Activated T-helper 1 cell treated with anti-CD3 and anti-CD28 coated beads, Interleukin-2, amount 50 U/mL, for 16 hours (primary cell): ENCODE results near the gene SLC35A1.

Experiments used
- DNase-seq, 2 donors: peaks; one replicate each; pipeline ENCODE4 v3.0.0-alpha.2; 2020; ENCODE audit warnings: low read depth in 1 of 2, low spot score in 1 of 2

The SLC35A1 gene

GRCh38 chr6:87522686-87523085, 49.9 kb downstream of the SLC35A1 start:
- no peak for DNase-seq

GRCh38 chr6:87529221-87529620, 56.4 kb downstream of the SLC35A1 start:
- DNase-seq, result no peak

DNA sequence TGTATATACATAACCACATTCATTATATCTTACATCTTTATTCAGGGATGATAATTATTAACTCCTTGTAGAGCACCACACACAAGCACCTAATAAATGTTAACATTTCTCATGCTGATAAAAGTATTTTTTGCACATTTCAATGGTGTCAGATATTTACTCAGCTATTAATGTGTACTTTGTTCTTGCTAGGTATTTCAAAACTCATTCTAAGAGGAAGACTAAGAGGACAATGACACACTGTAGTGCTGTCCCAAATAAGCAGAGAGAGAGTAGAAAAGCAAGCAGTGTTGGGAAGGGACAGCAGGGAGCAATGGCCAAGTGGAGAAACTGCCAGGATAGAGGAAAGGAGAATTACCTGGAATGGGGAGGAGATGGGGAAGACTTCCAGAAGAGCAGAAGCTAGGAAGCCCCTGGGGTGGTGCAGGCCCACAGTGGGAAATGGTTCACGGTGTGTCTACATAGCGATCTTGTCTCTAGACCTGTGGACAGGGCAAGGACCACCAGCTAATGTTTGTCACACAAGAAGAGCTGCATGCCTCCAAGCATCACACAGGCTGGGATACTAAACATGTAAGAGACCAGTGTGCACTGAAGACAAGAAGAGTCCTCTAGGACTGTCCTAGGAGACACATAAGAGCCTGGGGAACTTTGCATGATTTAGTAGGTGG, 61.7 kb downstream of the SLC35A1 start:
- no peak for DNase-seq

- no peak for DNase-seq
Observed at GRCh38 chr6:87538510-87539260, 65.9 kb downstream of the SLC35A1 start.

DNA sequence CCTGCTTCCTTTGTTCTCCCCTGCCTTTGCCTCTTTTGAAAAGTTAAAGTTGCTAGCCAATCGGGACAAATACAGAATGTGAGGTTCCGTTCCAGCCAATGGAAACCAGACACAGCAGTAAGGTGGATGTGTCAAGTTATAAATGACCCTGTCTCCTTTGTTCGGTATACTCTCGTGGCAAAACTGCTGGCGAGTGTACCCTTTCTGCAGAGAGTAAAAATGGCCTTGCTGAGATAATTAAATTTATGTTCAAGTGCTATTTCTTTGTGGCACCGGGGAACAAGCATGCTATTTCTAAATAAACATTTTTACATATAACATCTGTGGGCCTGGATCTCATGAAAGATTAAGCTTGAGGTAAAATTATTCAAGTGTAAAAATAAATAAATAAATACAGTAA, 66.8 kb downstream of the SLC35A1 start:
- no peak for DNase-seq

DNA sequence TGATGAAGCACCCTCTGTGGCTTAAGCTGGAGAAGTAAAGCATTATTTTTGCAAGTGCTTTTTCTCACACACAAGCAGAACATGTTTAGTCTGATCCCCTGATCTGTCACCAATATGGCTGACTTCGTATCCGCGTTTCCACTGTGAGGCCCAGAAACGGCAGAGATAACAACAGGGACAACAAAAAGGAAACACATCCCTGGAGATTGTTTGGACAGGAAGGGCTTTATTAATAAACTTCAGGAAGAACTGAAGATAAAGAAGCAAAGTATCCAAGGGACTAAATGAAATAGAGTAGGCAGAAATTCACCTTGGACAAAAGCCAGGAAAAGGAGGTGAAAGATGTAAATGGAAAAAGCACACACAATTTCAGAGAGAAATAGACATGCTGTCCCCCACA, 67.8 kb downstream of the SLC35A1 start:
- DNase-seq, result no peak

DNA sequence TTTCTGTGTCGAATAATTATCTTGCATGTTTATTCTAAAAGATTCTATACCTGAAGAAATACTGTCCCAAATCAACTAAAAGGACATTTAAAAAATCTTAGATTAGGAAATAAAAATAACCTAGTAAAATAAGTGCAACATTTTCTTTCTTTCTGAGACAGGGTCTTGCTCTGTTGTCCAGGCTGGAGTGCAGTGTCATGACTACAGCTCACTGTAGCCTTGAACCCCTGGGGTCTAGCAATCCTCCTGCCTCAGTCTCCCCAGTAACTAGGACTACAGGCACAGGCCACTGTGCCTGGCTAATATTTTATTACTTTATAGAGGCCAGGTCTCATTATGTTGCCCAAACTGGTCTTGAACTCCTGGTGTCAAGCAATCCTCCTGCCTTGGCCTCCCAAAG, 68.3 kb downstream of the SLC35A1 start:
- no peak for DNase-seq

- DNase-seq, result no peak
Observed at GRCh38 chr6:87541744-87542143, 69.0 kb downstream of the SLC35A1 start.

- no peak for DNase-seq
Observed at GRCh38 chr6:87543696-87544473, 71.1 kb downstream of the SLC35A1 start.

DNA sequence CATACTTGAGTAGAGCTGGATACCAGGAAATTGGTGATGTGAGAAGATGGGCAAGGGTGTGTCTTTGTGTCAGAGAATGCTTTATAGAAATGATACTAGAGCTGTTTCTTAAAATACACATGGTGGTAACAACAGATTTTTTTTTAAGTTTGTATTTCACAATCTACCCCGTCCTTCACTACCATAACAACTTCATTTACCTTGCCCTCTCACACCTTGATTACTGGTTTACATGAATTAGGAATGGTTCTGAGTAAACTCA, 71.6 kb downstream of the SLC35A1 start:
- no peak for DNase-seq

GRCh38 chr6:87551799-87552198, 79.0 kb downstream of the SLC35A1 start:
- no peak for DNase-seq

DNA sequence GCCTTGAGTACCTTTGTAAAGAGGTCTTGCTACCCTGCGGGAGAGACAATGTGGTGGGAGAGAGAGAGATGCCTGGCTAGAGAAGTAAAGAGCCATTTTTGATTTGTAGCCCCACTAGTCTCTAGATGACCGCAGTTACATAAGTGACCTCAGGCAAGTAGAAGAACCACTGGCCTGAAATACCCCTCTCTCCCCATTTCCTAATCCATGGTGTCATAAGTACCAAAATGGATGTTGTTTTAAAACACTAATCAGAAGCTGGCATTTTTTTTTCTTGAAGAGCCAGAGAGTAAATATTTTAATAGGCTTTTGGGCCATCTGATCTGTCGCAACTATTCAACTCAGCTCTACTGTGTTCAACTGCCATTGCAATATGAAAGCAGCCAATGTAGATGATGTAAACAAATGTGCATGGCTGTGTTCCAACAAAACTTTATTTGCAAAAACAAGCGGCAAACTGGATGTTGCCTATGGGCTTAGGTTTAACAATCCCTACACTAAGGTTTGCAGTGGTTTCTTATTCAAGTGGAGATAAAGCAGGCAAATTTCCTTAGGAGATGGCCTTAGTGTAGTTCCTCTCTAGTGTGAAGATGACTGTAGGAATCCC, 80.5 kb downstream of the SLC35A1 start:
- no peak for DNase-seq

GRCh38 chr6:87555506-87555905, 82.7 kb downstream of the SLC35A1 start:
- no peak for DNase-seq

- no peak for DNase-seq
Observed at GRCh38 chr6:87558446-87558845, 85.7 kb downstream of the SLC35A1 start.

GRCh38 chr6:87561017-87561416, 88.2 kb downstream of the SLC35A1 start:
- no peak for DNase-seq
